Measurements from ENCODE around the gene NUP160. TPM values are rescaled to one million over a fixed set of nuclear protein-coding genes. Genes with fewer than 3 reads are reported as not detected.
"Not testable (repeated sequence)": the region's sequence is repeated elsewhere in the genome, so short reads cannot be mapped to it uniquely, and the experiment has no call there.

NUP160 gene
- total and polyA plus RNA-seq, 10 of the 15 experiments (the other 5 are each of a cell fraction or from before 2014, with no cell fraction given) = 24.0 to 87.6 (median 54.6) TPM

- in situ Hi-C loops (cut with MboI); CTCF ChIA-PET; H3K79me2 ChIP-seq (ENCODE audit: control insufficient read depth, insufficient read depth, low read length); H2AFZ ChIP-seq (ENCODE audit: control insufficient read depth, low read depth, low read length); intact Hi-C loops (cut with micrococcal nuclease; ENCODE audit: unreplicated experiment); DNase-seq (ENCODE audit: low read depth, low spot score); H3K27ac ChIP-seq (ENCODE audit: control insufficient read depth, insufficient read depth); RAD21 ChIA-PET (ENCODE audit: unreplicated experiment); SMC1A ChIA-PET (ENCODE audit: uncharacterized antibody, unreplicated experiment); BruUV-seq (replicated peaks); H3K4me2 ChIP-seq (ENCODE audit: control insufficient read depth, insufficient read depth); H3K36me3 ChIP-seq (ENCODE audit: control insufficient read depth in 2 of 2, insufficient read depth in 2 of 2, low read length in 1 of 2); H3K4me3 ChIP-seq; POLR2A ChIA-PET; FAIRE-seq; H3K9me3 ChIP-seq (replicated peaks; ENCODE audit: control insufficient read depth, insufficient read depth, low read length); H3K27me3 ChIP-seq (replicated peaks in 1 of 2; ENCODE audit: control insufficient read depth in 2 of 2, insufficient read depth in 2 of 2, low read length in 1 of 2); H3K9ac ChIP-seq (ENCODE audit: control insufficient read depth, insufficient read depth, low read length); H4K20me1 ChIP-seq (ENCODE audit: control insufficient read depth, insufficient read depth); ATAC-seq: not testable (repeated sequence)
- peaks cover 18% of the 10 kb centered on the region for H3K4me1 ChIP-seq (ENCODE audit: control insufficient read depth, insufficient read depth, low read length)
- 90% methylated on average over 12 of the region's 13 CpGs for WGBS (ENCODE audit: insufficient coverage, insufficient replicate concordance, low lambda C conversion rate, missing lambda C conversion rate)
Observed at GRCh38 chr11:47882437-47882836, 34.3 kb upstream of the NUP160 start.

GRCh38 chr11:47881145-47881544 is 33.0 kb upstream of the NUP160 start:
- no peak for ATAC-seq
- no peak for TF ChIP-seq NR2C1 (IDR thresholded peaks at IDR 0.05)
- TF ChIP-seq IKZF2 (IDR thresholded peaks at IDR 0.05) = no peak
- no peak for TF ChIP-seq SKIL (IDR thresholded peaks at IDR 0.05; ENCODE audit: low read depth, poor library complexity, severe bottlenecking)
- no peak for TF ChIP-seq ATF2 (IDR thresholded peaks at IDR 0.05; ENCODE audit: low read length)
- TF ChIP-seq NKRF (conservative IDR thresholded peaks at IDR 0.05) = no peak
- TF ChIP-seq PKNOX1 (IDR thresholded peaks at IDR 0.05) = no peak
- no peak for TF ChIP-seq NFYA (IDR thresholded peaks at IDR 0.05; ENCODE audit: borderline replicate concordance, low read depth, low read length)
- no peak for TF ChIP-seq HDGF (IDR thresholded peaks at IDR 0.05)

More at GRCh38 chr11:47881145-47881544, 33.0 kb upstream of the NUP160 start:
- ChIA-PET CTCF (interaction anchor here (1.3 kb wide), 1 partner anchor 26 kb away, joined by 4 read pairs; no protein-coding TSS in a partner anchor), SMC1A (ENCODE audit: uncharacterized antibody, unreplicated experiment) (interaction anchor here (0.9 kb wide), 1 partner anchor 16 kb away, joined by 3 read pairs; no protein-coding TSS in a partner anchor), RAD21 (ENCODE audit: unreplicated experiment) (no interaction called here), POLR2A (no interaction called here)
- no peak overlapping the region for H3K4me2 ChIP-seq (ENCODE audit: control insufficient read depth, insufficient read depth)
- BruUV-seq (replicated peaks) = no TSS peak
- 57% methylated on average over 7 of the region's 7 CpGs for WGBS (ENCODE audit: insufficient coverage, insufficient replicate concordance, low lambda C conversion rate, missing lambda C conversion rate)
- H3K9ac ChIP-seq (ENCODE audit: control insufficient read depth, insufficient read depth, low read length) = no peak overlapping the region
- H2AFZ ChIP-seq (ENCODE audit: control insufficient read depth, low read depth, low read length) = no peak overlapping the region
- intact Hi-C loops (cut with micrococcal nuclease; ENCODE audit: unreplicated experiment) = no loop called here
- peaks cover 18% of the 10 kb centered on the region for H3K4me1 ChIP-seq (ENCODE audit: control insufficient read depth, insufficient read depth, low read length)
- DNase-seq (ENCODE audit: low read depth, low spot score) (no peak), FAIRE-seq (no peak)
- H3K9me3 ChIP-seq (replicated peaks; ENCODE audit: control insufficient read depth, insufficient read depth, low read length) = peaks cover 4% of the 10 kb centered on the region; the same call in 2 of the 3 replicates
- no peak overlapping the region for H3K27ac ChIP-seq (ENCODE audit: control insufficient read depth, insufficient read depth)
- H3K27me3 ChIP-seq (replicated peaks in 1 of 2; ENCODE audit: control insufficient read depth in 2 of 2, insufficient read depth in 2 of 2, low read length in 1 of 2) = no peaks in the 10 kb centered on the region
- no peak overlapping the region for H3K4me3 ChIP-seq
- no peaks in the 10 kb centered on the region for H3K79me2 ChIP-seq (ENCODE audit: control insufficient read depth, insufficient read depth, low read length)
- no peaks in the 10 kb centered on the region for H3K36me3 ChIP-seq (ENCODE audit: control insufficient read depth in 2 of 2, insufficient read depth in 2 of 2, low read length in 1 of 2)
- in situ Hi-C loops (cut with MboI) = no loop called here
- no peaks in the 10 kb centered on the region for H4K20me1 ChIP-seq (ENCODE audit: control insufficient read depth, insufficient read depth)

Data from GM12878 (cell line).